ENCODE results near the gene RCOR1. TPM values are rescaled to one million over a fixed set of nuclear protein-coding genes. Genes with fewer than 3 reads are reported as not detected.

Gene RCOR1
- total and polyA plus RNA-seq, 10 donors = 3.7 to 30.6 (median 21.1) TPM

DNA sequence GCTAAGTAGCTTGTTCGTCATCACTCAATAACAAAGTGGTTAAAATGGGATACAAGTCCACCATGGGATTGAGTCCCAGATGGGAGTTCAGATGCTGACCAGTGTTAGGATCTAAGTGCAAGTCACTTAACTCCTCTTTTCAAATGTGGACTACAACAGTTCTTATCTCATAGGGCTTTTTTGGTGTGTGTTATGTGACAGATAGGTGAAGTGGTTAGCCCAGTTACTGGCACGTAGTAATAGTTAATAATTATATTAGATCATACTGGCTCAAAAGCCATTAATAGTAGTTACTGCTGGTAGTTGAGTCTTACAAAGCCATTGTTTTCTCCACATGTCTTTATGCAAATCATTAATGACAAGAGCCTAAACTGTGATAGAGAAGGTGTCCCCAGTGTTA is 73.2 kb downstream of the RCOR1 start:
- intact Hi-C loops (cut with DNase I; ENCODE audit: low total_unique reads) = no loop called here
- 93 to 99% (median 97%) methylated on average over 2 of the region's 2 CpGs for WGBS, 5 donors
- no peak overlapping the region for H3K4me3 ChIP-seq
- no peaks in the 10 kb centered on the region for H3K9me3 ChIP-seq
- TF ChIP-seq POLR2AphosphoS5 (IDR thresholded peaks at IDR 0.05) = no peak
- TF ChIP-seq POLR2A (IDR thresholded peaks at IDR 0.05) = no peak
- TF ChIP-seq, protein P1, sequence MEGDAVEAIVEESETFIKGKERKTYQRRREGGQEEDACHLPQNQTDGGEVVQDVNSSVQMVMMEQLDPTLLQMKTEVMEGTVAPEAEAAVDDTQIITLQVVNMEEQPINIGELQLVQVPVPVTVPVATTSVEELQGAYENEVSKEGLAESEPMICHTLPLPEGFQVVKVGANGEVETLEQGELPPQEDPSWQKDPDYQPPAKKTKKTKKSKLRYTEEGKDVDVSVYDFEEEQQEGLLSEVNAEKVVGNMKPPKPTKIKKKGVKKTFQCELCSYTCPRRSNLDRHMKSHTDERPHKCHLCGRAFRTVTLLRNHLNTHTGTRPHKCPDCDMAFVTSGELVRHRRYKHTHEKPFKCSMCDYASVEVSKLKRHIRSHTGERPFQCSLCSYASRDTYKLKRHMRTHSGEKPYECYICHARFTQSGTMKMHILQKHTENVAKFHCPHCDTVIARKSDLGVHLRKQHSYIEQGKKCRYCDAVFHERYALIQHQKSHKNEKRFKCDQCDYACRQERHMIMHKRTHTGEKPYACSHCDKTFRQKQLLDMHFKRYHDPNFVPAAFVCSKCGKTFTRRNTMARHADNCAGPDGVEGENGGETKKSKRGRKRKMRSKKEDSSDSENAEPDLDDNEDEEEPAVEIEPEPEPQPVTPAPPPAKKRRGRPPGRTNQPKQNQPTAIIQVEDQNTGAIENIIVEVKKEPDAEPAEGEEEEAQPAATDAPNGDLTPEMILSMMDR (IDR thresholded peaks at IDR 0.05 in 8 of 11, conservative IDR thresholded peaks at IDR 0.05 in 3 of 11) = no peak
- H3K4me1 ChIP-seq = peaks cover 0 to 68% (median 15%) of the 10 kb centered on the region in 6 donors
- H3K27ac ChIP-seq = no peak overlapping the region
- no peak for DNase-seq
- no peaks in the 10 kb centered on the region for H3K27me3 ChIP-seq (replicated peaks in 1 of 7)
- no peaks in the 10 kb centered on the region for H3K36me3 ChIP-seq

DNA sequence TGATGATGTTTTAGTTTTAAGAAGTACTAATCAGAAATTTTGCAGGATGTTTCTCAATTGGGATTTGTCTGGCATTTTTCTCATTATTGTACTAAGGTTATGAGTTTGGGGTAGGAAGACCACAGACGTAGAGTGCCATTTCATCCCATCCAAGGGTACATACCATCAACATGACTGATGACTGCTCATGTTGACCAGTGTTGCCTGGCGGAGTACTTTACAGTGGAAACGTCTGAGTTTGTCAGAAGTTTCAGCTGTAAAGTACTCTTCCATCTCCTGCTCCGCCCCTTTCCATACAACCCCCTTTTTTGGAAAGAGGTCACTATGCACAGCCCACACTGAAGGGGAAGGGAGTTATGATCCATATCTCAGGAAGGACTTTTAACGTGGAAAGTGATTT is 74.2 kb downstream of the RCOR1 start:
- Histone ChIP-seq H3K36me3 (no peaks in the 10 kb centered on the region), H3K4me3 (no peak overlapping the region), H3K4me1 (peaks cover 0 to 59% (median 15%) of the 10 kb centered on the region in 6 donors), H3K27ac (no peak overlapping the region), H3K9me3 (no peaks in the 10 kb centered on the region), H3K27me3 (replicated peaks in 1 of 7) (no peaks in the 10 kb centered on the region)
- TF ChIP-seq POLR2A (IDR thresholded peaks at IDR 0.05) (no peak), POLR2AphosphoS5 (IDR thresholded peaks at IDR 0.05) (no peak)
- TF ChIP-seq, protein P1 (IDR thresholded peaks at IDR 0.05 in 8 of 11, conservative IDR thresholded peaks at IDR 0.05 in 3 of 11) = no peak
- intact Hi-C loops (cut with DNase I; ENCODE audit: low total_unique reads) = no loop called here
- whole genome bisulfite sequencing, 5 donors = 88 to 92% (median 89%) methylated on average over 5 of the region's 5 CpGs
- DNase-seq = no peak

DNA sequence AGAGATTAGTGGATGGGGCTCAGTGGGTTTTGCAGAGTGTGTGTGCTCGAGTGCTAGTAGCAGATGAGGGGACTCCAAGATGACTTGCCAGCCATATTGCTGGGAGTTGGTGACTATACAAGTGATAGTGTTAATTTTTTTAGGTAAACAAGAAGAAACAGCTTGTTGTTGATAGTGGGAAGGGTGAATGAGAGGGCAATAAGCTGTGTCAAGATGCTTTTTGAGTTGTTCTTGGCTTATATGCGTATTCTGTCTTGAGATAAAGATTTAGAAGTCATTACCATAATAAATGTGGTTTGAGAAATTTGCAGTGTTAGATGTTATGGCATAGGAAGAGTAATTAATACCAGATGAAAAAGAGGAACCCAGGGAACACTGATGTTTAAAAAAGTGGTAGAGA is 75.3 kb downstream of the RCOR1 start:
- 87 to 94% (median 93%) methylated on average over 2 of the region's 2 CpGs for WGBS, 5 donors
- intact Hi-C loops (cut with DNase I; ENCODE audit: low total_unique reads) = no loop called here
- TF ChIP-seq, protein P1 (IDR thresholded peaks at IDR 0.05 in 8 of 11, conservative IDR thresholded peaks at IDR 0.05 in 3 of 11) = no peak
- no peak for TF ChIP-seq POLR2AphosphoS5 (IDR thresholded peaks at IDR 0.05)
- no peak for TF ChIP-seq POLR2A (IDR thresholded peaks at IDR 0.05)

DNA sequence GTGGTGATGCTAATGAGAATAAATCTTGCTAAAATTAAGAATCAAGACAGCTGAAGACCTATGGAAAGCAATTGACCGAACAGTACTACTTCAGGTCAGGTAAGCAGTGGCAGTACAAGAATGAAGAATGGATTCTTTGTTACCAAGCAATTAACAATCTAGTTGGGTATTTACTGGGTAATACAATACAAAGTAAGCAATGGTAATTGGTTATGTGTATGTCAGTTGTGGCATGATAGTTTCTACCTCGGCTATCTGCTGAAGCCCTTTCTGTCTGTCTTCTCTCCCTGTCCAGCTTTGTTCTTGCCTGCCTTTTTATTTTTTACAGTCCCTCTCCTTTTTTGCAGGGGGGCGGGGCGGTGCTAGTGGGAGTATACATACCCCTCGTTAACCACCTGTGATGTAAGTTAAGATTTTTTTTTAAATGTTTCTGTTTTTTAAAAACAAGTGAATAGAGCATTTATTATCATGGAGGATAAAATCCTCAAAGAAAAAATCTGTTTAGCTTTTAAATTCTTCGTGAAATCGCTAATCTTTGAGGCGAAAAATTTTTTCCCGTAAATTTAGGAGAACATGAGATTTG is 75.9 kb downstream of the RCOR1 start:
- peaks cover 0 to 42% (median 7%) of the 10 kb centered on the region in 6 donors for H3K4me1 ChIP-seq
- H3K36me3 ChIP-seq = no peaks in the 10 kb centered on the region
- no peak overlapping the region for H3K27ac ChIP-seq
- intact Hi-C loops (cut with DNase I; ENCODE audit: low total_unique reads) = no loop called here
- peaks cover 0 to 6% (median 0%) of the 10 kb centered on the region in 8 donors for H3K9me3 ChIP-seq
- no peak for DNase-seq
- no peaks in the 10 kb centered on the region for H3K27me3 ChIP-seq (replicated peaks in 1 of 7)
- H3K4me3 ChIP-seq = no peak overlapping the region
- WGBS, 5 donors = 94 to 95% (median 94%) methylated on average over 9 of the region's 9 CpGs
- TF ChIP-seq POLR2AphosphoS5 (IDR thresholded peaks at IDR 0.05) (no peak), POLR2A (IDR thresholded peaks at IDR 0.05) (no peak)
- TF ChIP-seq, protein P1 (IDR thresholded peaks at IDR 0.05 in 8 of 11, conservative IDR thresholded peaks at IDR 0.05 in 3 of 11) = no peak

More for the DNA sequence above, 75.3 kb downstream of the RCOR1 start:
- Histone ChIP-seq H3K4me3 (no peak overlapping the region), H3K27me3 (replicated peaks in 1 of 7) (no peaks in the 10 kb centered on the region), H3K27ac (no peak overlapping the region), H3K4me1 (peaks cover 0 to 49% (median 12%) of the 10 kb centered on the region in 6 donors), H3K9me3 (peaks cover 0 to 6% (median 0%) of the 10 kb centered on the region in 8 donors), H3K36me3 (no peaks in the 10 kb centered on the region)
- DNase-seq = no peak
